ENCODE results near the gene NSUN6. TPM values are rescaled to one million over a fixed set of nuclear protein-coding genes. Genes with fewer than 3 reads are reported as not detected.
"Not testable (repeated sequence)": the region's sequence is repeated elsewhere in the genome, so short reads cannot be mapped to it uniquely, and the experiment has no call there.

Gene NSUN6
- total and polyA plus RNA-seq, 2 experiments from 2014 or later, result 18.1 to 37.4 TPM

DNA sequence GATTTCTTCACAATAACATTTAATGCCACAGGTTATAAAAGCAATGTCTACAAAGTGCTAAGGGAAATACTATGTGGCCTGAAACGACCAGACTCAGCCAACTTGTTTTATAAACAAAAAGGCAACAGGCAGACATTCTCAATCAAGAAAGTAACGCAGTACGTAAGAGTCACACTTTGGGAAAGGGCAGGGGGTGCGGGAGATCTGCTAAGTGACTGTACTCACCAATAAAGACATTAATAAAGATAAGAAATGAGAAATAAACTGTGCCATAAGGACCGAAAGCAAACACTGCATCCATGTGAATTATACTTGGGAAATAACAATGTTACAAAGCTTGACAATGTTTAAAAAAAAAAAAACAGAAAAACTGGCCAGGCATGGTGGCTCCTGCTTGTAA lies 25.5 kb downstream of the NSUN6 start (continued):
- TF ChIP-seq, protein P1, sequence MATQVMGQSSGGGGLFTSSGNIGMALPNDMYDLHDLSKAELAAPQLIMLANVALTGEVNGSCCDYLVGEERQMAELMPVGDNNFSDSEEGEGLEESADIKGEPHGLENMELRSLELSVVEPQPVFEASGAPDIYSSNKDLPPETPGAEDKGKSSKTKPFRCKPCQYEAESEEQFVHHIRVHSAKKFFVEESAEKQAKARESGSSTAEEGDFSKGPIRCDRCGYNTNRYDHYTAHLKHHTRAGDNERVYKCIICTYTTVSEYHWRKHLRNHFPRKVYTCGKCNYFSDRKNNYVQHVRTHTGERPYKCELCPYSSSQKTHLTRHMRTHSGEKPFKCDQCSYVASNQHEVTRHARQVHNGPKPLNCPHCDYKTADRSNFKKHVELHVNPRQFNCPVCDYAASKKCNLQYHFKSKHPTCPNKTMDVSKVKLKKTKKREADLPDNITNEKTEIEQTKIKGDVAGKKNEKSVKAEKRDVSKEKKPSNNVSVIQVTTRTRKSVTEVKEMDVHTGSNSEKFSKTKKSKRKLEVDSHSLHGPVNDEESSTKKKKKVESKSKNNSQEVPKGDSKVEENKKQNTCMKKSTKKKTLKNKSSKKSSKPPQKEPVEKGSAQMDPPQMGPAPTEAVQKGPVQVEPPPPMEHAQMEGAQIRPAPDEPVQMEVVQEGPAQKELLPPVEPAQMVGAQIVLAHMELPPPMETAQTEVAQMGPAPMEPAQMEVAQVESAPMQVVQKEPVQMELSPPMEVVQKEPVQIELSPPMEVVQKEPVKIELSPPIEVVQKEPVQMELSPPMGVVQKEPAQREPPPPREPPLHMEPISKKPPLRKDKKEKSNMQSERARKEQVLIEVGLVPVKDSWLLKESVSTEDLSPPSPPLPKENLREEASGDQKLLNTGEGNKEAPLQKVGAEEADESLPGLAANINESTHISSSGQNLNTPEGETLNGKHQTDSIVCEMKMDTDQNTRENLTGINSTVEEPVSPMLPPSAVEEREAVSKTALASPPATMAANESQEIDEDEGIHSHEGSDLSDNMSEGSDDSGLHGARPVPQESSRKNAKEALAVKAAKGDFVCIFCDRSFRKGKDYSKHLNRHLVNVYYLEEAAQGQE (IDR thresholded peaks at IDR 0.05; ENCODE audit: unreplicated experiment), result no peak
- TF ChIP-seq, protein P2, sequence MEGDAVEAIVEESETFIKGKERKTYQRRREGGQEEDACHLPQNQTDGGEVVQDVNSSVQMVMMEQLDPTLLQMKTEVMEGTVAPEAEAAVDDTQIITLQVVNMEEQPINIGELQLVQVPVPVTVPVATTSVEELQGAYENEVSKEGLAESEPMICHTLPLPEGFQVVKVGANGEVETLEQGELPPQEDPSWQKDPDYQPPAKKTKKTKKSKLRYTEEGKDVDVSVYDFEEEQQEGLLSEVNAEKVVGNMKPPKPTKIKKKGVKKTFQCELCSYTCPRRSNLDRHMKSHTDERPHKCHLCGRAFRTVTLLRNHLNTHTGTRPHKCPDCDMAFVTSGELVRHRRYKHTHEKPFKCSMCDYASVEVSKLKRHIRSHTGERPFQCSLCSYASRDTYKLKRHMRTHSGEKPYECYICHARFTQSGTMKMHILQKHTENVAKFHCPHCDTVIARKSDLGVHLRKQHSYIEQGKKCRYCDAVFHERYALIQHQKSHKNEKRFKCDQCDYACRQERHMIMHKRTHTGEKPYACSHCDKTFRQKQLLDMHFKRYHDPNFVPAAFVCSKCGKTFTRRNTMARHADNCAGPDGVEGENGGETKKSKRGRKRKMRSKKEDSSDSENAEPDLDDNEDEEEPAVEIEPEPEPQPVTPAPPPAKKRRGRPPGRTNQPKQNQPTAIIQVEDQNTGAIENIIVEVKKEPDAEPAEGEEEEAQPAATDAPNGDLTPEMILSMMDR (conservative IDR thresholded peaks at IDR 0.05; ENCODE audit: low read depth in 2 of 2), result no peak
- no peak for TF ChIP-seq POLR2AphosphoS5 (IDR thresholded peaks at IDR 0.05; ENCODE audit: low read depth)

DNA sequence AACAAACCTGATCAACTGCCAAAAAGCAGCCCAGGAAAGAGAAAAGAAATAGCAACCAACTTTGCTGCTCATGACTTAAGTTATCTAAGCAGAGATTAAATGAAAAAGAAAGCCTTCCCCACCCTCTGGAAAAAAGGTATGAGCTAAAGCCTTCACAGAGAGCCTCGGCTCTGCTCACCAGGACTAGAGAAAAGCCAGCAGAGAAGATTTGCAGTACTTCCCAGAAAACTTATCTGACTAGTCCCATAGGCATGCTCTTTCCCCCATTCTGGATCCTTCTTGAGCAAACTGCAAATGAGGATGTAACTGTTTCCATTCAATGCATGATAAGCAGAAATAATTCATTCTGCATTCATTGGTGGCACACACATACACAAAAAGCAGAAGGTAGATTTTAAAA lies 27.7 kb downstream of the NSUN6 start:
- H3K4me1 Mint-ChIP-seq, result peaks cover 11% of the 10 kb centered on the region
- H3K36me3 Mint-ChIP-seq (ENCODE audit: low read depth), result peaks cover 12% of the 10 kb centered on the region; the same call in 2 of the 3 replicates
- H3K36me3 ChIP-seq (ENCODE audit: insufficient read depth); H3K79me2 ChIP-seq (replicated peaks; ENCODE audit: insufficient read depth); H3K4me1 ChIP-seq (ENCODE audit: insufficient read depth); H3K27me3 ChIP-seq (ENCODE audit: insufficient read depth); H3K27me3 Mint-ChIP-seq (ENCODE audit: insufficient read depth, low read depth, poor library complexity); ATAC-seq; H3K9me2 ChIP-seq (ENCODE audit: insufficient read depth); H3K27ac ChIP-seq (ENCODE audit: low read depth); H3K9me3 Mint-ChIP-seq; H3K4me2 ChIP-seq; H2AFZ ChIP-seq; H3K27ac Mint-ChIP-seq; H3K4me3 ChIP-seq; H4K20me1 ChIP-seq (replicated peaks; ENCODE audit: insufficient read depth); DNase-seq (ENCODE audit: low spot score); H3K4me3 Mint-ChIP-seq; H3F3A ChIP-seq (replicated peaks; ENCODE audit: low read depth): not testable (repeated sequence)

DNA sequence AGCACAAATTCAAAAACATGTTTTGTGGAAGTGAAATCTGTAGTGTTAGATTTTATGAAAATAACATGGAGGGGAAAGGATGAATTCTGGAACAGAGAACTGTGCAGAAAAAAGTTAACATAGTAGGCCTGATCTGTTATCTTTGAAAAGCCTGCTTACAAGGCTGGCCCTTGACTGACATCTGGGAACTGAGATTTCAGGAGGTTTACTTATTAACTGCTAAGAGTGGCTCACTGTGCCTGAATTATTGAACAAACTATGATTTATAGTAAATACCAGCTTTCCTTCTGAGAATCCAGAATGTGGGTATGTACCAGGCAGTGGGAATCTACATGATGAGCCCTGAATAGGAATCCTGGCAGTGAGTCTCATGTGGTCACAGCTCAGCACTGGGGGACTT lies 30.5 kb downstream of the NSUN6 start:
- H3K4me2 ChIP-seq, result no peak overlapping the region
- no peak overlapping the region for H2AFZ ChIP-seq
- H3K27me3 ChIP-seq (ENCODE audit: insufficient read depth), result no peaks in the 10 kb centered on the region
- DNase-seq (ENCODE audit: low spot score) (no peak), ATAC-seq (no peak)
- H3K4me1 ChIP-seq (ENCODE audit: insufficient read depth), result no peaks in the 10 kb centered on the region
- H3K4me3 ChIP-seq, result no peak overlapping the region
- H3K27ac ChIP-seq (ENCODE audit: low read depth), result no peak overlapping the region
- H3K36me3 ChIP-seq (ENCODE audit: insufficient read depth), result peaks cover 6% of the 10 kb centered on the region; the same call in 1 of the 2 replicates
- H4K20me1 ChIP-seq (replicated peaks; ENCODE audit: insufficient read depth), result no peaks in the 10 kb centered on the region
- peaks cover under 1% of the 10 kb centered on the region; the same call in 2 of the 3 replicates for H3K4me1 Mint-ChIP-seq
- no peaks in the 10 kb centered on the region for H3K9me2 ChIP-seq (ENCODE audit: insufficient read depth)
- H3K36me3 Mint-ChIP-seq (ENCODE audit: low read depth), result peaks cover 17% of the 10 kb centered on the region; the same call in 2 of the 3 replicates
- H3K4me3 Mint-ChIP-seq, result no peak overlapping the region
- no peak overlapping the region for H3K27ac Mint-ChIP-seq
- H3F3A ChIP-seq (replicated peaks; ENCODE audit: low read depth), result no peaks in the 10 kb centered on the region
- no peaks in the 10 kb centered on the region for H3K9me3 Mint-ChIP-seq
- no peaks in the 10 kb centered on the region for H3K79me2 ChIP-seq (replicated peaks; ENCODE audit: insufficient read depth)
- peaks cover 4% of the 10 kb centered on the region for H3K27me3 Mint-ChIP-seq (ENCODE audit: insufficient read depth, low read depth, poor library complexity)
- TF ChIP-seq ZNF114 (CRISPR knock-in tag; IDR thresholded peaks at IDR 0.05) (no peak), JUNB (IDR thresholded peaks at IDR 0.05; ENCODE audit: unreplicated experiment) (no peak)
- TF ChIP-seq, protein P1 (IDR thresholded peaks at IDR 0.05; ENCODE audit: unreplicated experiment), result no peak
